Measurements from ENCODE around the gene CKS1B.
A peak's percentile ranks its signal among the peaks of the same experiment; 100 is the strongest.

The CKS1B gene

GRCh38 chr1:154963643-154964042 lies 10.8 kb upstream of the CKS1B start:
- Histone ChIP-seq H3K4me1 (peaks cover 6% of the 10 kb centered on the region), H3K27me3 (ENCODE audit: low read depth) (no peaks in the 10 kb centered on the region), H3K4me3 (no peak overlapping the region), H3K36me3 (replicated peaks) (peaks cover 63% of the 10 kb centered on the region), H3K9me3 (no peaks in the 10 kb centered on the region)
- DNase-seq (ENCODE audit: low spot score in 2 of 2), result no peak
- in situ Hi-C loops (cut with MboI; ENCODE audit: low sequenced_read_pairs), result loop anchor here (5.0 kb wide), 1 partner anchor 89 kb away; the partner anchor contains the start of gene ADAM15

DNA sequence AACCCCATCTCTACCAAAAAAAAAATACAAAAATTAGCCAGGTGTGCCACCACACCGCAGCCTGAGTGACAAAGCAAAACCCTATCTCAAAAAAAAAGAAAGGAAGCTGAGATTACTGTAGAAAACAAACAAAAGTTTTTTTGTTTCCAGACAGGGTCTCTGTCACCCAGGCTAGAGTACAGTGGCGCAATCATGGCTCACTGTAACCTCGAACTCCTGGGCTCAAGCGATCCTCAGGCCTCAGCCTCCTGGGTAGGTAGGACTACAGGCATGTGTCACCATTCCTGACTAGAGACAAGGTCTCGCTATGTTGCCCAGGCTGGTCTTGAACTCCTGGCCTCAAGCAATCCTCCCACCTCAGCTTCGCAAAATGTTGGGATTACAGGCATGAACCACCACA lies 10.1 kb upstream of the CKS1B start:
- no peak for DNase-seq (ENCODE audit: low spot score in 2 of 2)
- peaks cover 56% of the 10 kb centered on the region for H3K36me3 ChIP-seq (replicated peaks)
- H3K9me3 ChIP-seq, result no peaks in the 10 kb centered on the region
- no peaks in the 10 kb centered on the region for H3K27me3 ChIP-seq (ENCODE audit: low read depth)
- H3K4me1 ChIP-seq, result peaks cover 6% of the 10 kb centered on the region
- no peak overlapping the region for H3K4me3 ChIP-seq
- in situ Hi-C loops (cut with MboI; ENCODE audit: low sequenced_read_pairs), result loop anchor here (5.0 kb wide), 1 partner anchor 88 kb away; the partner anchor contains the start of gene ADAM15

- no peak for DNase-seq (ENCODE audit: low spot score in 2 of 2)
- peaks cover 11% of the 10 kb centered on the region for H3K4me1 ChIP-seq
- H3K9me3 ChIP-seq, result no peaks in the 10 kb centered on the region
- H3K36me3 ChIP-seq (replicated peaks), result peaks cover 50% of the 10 kb centered on the region
- in situ Hi-C loops (cut with MboI; ENCODE audit: low sequenced_read_pairs), result no loop called here
- H3K27me3 ChIP-seq (ENCODE audit: low read depth), result no peaks in the 10 kb centered on the region
- H3K4me3 ChIP-seq, result no peak overlapping the region
Observed at GRCh38 chr1:154966111-154966510, 8.4 kb upstream of the CKS1B start.

- in situ Hi-C loops (cut with MboI; ENCODE audit: low sequenced_read_pairs), result no loop called here
- Histone ChIP-seq H3K27me3 (ENCODE audit: low read depth) (no peaks in the 10 kb centered on the region), H3K9me3 (no peaks in the 10 kb centered on the region), H3K4me1 (peaks cover 19% of the 10 kb centered on the region), H3K36me3 (replicated peaks) (peaks cover 50% of the 10 kb centered on the region), H3K4me3 (no peak overlapping the region)
- DNase-seq (ENCODE audit: low spot score in 2 of 2), result no peak
Observed at GRCh38 chr1:154967331-154967950, 7.0 kb upstream of the CKS1B start.

DNA sequence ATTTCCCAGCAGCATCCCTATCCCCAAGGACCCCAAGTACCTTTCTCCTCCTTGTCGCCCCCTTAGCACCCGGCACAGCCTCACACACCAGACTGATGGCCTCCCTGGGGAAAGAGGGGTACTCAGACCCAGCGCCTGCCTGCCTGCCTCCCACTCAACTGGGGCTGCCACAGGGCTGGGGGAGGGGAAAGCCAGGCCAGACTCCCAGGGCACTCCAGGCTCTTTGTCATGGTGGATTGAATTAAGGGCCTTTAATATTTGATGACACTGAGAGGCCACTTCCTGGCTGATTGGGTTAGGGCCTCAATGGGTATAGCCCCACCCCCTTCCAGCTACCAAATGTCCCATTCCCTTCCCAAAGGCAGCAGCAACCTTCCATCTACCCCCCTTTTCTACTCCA lies 5.8 kb upstream of the CKS1B start:
- H3K9me3 ChIP-seq, result no peaks in the 10 kb centered on the region
- peaks cover 27% of the 10 kb centered on the region for H3K4me1 ChIP-seq
- in situ Hi-C loops (cut with MboI; ENCODE audit: low sequenced_read_pairs), result no loop called here
- H3K27me3 ChIP-seq (ENCODE audit: low read depth), result no peaks in the 10 kb centered on the region
- no peak overlapping the region for H3K4me3 ChIP-seq
- peaks cover 42% of the 10 kb centered on the region for H3K36me3 ChIP-seq (replicated peaks)
- DNase-seq (ENCODE audit: low spot score in 2 of 2), result no peak

GRCh38 chr1:154969246-154969645 lies 5.2 kb upstream of the CKS1B start:
- no peak for DNase-seq (ENCODE audit: low spot score in 2 of 2)
- no peak overlapping the region for H3K4me3 ChIP-seq
- H3K36me3 ChIP-seq (replicated peaks), result peaks cover 39% of the 10 kb centered on the region
- peaks cover 27% of the 10 kb centered on the region for H3K4me1 ChIP-seq
- H3K9me3 ChIP-seq, result no peaks in the 10 kb centered on the region
- no peaks in the 10 kb centered on the region for H3K27me3 ChIP-seq (ENCODE audit: low read depth)
- in situ Hi-C loops (cut with MboI; ENCODE audit: low sequenced_read_pairs), result no loop called here

- Histone ChIP-seq H3K27me3 (ENCODE audit: low read depth) (no peaks in the 10 kb centered on the region), H3K36me3 (replicated peaks) (peaks cover 33% of the 10 kb centered on the region), H3K4me1 (peaks cover 27% of the 10 kb centered on the region), H3K9me3 (no peaks in the 10 kb centered on the region), H3K4me3 (no peak overlapping the region; the same call in 1 of the 2 replicates)
- DNase-seq (ENCODE audit: low spot score in 2 of 2), result no peak
- in situ Hi-C loops (cut with MboI; ENCODE audit: low sequenced_read_pairs), result no loop called here
Observed at GRCh38 chr1:154969860-154970452, 4.5 kb upstream of the CKS1B start.

DNA sequence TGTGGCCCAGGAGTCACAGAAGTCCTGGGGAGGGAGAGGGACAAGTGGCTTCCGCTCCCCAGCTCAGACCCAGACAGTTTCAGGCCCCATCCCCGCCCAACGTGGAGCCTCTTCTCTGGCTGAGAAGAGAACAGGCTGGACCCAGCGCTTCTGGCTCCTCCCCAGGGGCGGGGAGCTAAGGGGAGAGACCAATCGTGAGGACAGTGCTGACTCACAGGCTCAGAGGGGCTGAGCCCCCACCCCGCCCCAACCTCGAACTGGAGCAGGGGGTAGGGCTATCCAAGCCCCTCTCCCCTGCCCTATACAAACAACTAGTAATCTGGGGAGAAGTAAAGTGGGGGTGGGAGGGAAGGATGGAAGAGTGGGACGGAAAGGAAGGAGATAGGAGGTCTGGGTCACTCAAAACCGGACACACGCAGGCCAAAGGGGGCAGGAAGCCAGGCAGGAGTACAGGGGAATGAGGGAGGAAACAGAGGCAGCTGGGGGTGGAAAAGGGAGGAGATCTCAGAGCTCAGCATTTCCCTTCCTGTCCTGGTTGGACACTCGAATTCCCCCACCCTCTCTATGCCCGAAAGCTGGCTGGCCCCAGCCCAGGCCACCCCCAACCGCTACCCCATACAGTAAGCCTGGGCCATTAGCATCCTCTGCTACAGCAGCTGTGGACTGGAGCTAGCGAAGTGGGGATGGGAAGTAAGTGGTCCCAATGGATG lies 3.7 kb upstream of the CKS1B start, which contains the start of gene SHC1:
Gene SHC1, minus strand, starts transcription at position 117 of the 710 bp plus-strand sequence. CDS start 221 bp downstream, outside the sequence.
- Histone ChIP-seq H3K4me3 (peak within 1 kb of the TSS; percentile 9), H3K36me3 (replicated peaks) (peaks cover 25% of the 10 kb centered on the region), H3K4me1 (peaks cover 27% of the 10 kb centered on the region), H3K27me3 (ENCODE audit: low read depth) (no peaks in the 10 kb centered on the region), H3K9me3 (no peaks in the 10 kb centered on the region)
- in situ Hi-C loops (cut with MboI; ENCODE audit: low sequenced_read_pairs), result no loop called here
- DNase-seq (ENCODE audit: low spot score in 2 of 2), result peak; percentile 71 to 93

DNA sequence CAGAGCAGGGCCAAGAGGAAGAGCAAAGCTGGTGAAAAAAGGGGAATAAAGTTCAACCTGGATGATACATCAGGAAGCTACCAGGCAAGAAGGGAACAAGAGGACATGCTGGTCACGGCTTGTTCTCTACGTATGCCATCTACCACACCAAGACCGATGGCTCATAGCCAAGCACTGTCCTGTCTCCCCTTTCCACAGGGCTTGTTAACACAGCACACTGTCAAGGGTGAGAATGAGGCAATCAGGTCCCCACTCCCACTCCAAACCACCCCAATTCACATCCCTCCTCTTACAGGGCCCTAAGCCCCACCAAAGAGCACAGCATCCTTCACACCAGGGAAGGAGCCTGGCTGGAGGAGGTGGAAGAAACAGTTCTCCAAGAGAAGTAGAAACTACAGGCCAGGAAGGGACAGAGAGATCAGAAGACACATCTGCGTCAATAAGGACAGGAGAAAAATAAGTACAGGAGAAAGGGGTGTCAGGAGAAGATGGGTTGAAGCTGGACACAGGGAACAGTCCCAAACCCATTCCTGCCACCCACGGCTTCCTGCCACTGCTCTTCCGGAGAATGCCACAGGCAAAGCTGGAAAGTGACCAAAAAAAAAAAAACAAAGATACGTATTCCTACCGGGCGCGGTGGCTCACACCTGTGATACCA lies 3.0 kb upstream of the CKS1B start:
- peaks cover 32% of the 10 kb centered on the region for H3K4me1 ChIP-seq
- no peak overlapping the region for H3K4me3 ChIP-seq
- no peak for DNase-seq (ENCODE audit: low spot score in 2 of 2)
- in situ Hi-C loops (cut with MboI; ENCODE audit: low sequenced_read_pairs), result no loop called here
- peaks cover 19% of the 10 kb centered on the region for H3K36me3 ChIP-seq (replicated peaks)
- H3K9me3 ChIP-seq, result no peaks in the 10 kb centered on the region
- no peaks in the 10 kb centered on the region for H3K27me3 ChIP-seq (ENCODE audit: low read depth)

DNA sequence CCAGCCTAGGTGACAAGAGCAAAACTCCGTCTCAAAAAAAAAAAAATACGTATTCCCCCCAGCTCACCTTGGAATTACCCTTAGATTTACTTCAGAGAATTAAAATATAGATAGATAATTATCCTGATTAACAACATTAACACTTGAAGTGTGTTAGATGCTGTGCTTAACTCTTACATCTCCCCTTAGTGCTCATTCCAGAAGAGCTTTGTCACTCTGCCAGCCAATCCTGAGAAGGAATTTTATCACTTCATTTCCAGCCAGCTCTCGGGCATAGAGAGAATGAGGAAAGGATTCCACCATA lies 2.3 kb upstream of the CKS1B start:
- Histone ChIP-seq H3K9me3 (no peaks in the 10 kb centered on the region), H3K36me3 (replicated peaks) (peaks cover 13% of the 10 kb centered on the region), H3K4me3 (no peak overlapping the region), H3K27me3 (ENCODE audit: low read depth) (no peaks in the 10 kb centered on the region), H3K4me1 (peaks cover 36% of the 10 kb centered on the region)
- in situ Hi-C loops (cut with MboI; ENCODE audit: low sequenced_read_pairs), result no loop called here
- no peak for DNase-seq (ENCODE audit: low spot score in 2 of 2)

GRCh38 chr1:154972517-154973343 lies 1.8 kb upstream of the CKS1B start:
- H3K4me1 ChIP-seq, result peaks cover 36% of the 10 kb centered on the region
- H3K36me3 ChIP-seq (replicated peaks), result peaks cover 12% of the 10 kb centered on the region
- DNase-seq (ENCODE audit: low spot score in 2 of 2), result peak; percentile 78 to 87
- in situ Hi-C loops (cut with MboI; ENCODE audit: low sequenced_read_pairs), result no loop called here
- peak overlapping the region; percentile 82 for H3K4me3 ChIP-seq
- no peaks in the 10 kb centered on the region for H3K9me3 ChIP-seq
- H3K27me3 ChIP-seq (ENCODE audit: low read depth), result no peaks in the 10 kb centered on the region

DNA sequence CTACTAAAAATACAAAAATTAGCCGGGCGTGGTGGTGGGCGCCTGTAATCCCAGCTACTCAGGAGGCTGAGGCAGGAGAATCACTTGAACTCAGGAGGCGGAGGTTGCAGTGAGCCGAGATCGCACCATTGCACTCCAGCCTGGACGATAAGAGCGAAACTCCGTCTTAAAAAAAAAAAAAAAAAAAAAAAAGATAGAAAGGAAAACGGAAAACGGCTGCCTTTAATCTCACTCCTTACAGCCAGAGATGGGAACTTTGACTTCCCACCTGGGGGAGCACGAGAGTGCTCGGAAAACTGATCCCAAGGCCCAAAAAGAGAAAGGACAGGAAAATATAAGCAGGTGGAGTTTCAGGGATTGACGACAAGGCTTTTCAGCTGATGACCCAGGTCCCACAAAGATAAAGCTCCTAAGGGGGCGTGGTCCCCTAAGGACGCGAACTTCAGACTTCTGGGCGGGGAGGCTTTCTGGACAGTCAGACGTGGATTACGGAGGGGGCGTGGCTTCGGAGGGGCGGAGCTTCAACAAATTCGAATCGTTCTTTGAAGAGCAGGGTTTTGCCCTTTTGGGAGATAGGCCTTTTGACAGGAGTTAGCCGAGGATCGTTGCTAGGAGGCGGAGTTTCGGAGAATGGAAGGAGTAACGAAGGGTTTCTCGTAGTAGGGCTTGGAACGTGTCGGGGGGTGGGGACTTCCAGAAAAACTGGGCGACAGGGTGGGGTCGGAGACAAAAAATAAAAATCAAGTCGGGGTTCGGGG lies 958 bp upstream of the CKS1B start:
- peak; percentile 96 to 100 for DNase-seq (ENCODE audit: low spot score in 2 of 2)
- peaks cover 36% of the 10 kb centered on the region for H3K4me1 ChIP-seq
- in situ Hi-C loops (cut with MboI; ENCODE audit: low sequenced_read_pairs), result no loop called here
- no peaks in the 10 kb centered on the region for H3K9me3 ChIP-seq
- peaks cover 13% of the 10 kb centered on the region for H3K36me3 ChIP-seq (replicated peaks)
- H3K27me3 ChIP-seq (ENCODE audit: low read depth), result no peaks in the 10 kb centered on the region
- H3K4me3 ChIP-seq, result peak overlapping the region; percentile 82

All from HAP-1 (cell line).